Measurements from ENCODE around the gene SERPINE2.

Gene SERPINE2

GRCh38 chr2:224034017-224034416 lies 5.1 kb downstream of the SERPINE2 start:
- TF ChIP-seq CTCF (IDR thresholded peaks at IDR 0.05; ENCODE audit: extremely low read depth, missing control alignments): no peak

GRCh38 chr2:224033601-224034000 lies 5.5 kb downstream of the SERPINE2 start:
- DNase-seq (ENCODE audit: low spot score): no peak
- no peak for TF ChIP-seq CTCF (IDR thresholded peaks at IDR 0.05; ENCODE audit: extremely low read depth, missing control alignments)

More at GRCh38 chr2:224034017-224034416, 5.1 kb downstream of the SERPINE2 start:
- no peak for DNase-seq (ENCODE audit: low spot score)

GRCh38 chr2:224032283-224032682 lies 6.8 kb downstream of the SERPINE2 start:
- no peak for TF ChIP-seq CTCF (IDR thresholded peaks at IDR 0.05; ENCODE audit: extremely low read depth, missing control alignments)
- DNase-seq (ENCODE audit: low spot score): no peak

- no peak for TF ChIP-seq CTCF (IDR thresholded peaks at IDR 0.05; ENCODE audit: extremely low read depth, missing control alignments)
- no peak for DNase-seq (ENCODE audit: low spot score)
Observed at GRCh38 chr2:224031358-224031970, 7.6 kb downstream of the SERPINE2 start.

GRCh38 chr2:224030786-224031185 lies 8.3 kb downstream of the SERPINE2 start:
- TF ChIP-seq CTCF (IDR thresholded peaks at IDR 0.05; ENCODE audit: extremely low read depth, missing control alignments): no peak
- DNase-seq (ENCODE audit: low spot score): no peak

- no peak for DNase-seq (ENCODE audit: low spot score)
- TF ChIP-seq CTCF (IDR thresholded peaks at IDR 0.05; ENCODE audit: extremely low read depth, missing control alignments): no peak
Observed at GRCh38 chr2:224029876-224030275, 9.2 kb downstream of the SERPINE2 start.

GRCh38 chr2:224027931-224028330 lies 11.2 kb downstream of the SERPINE2 start:
- no peak for DNase-seq (ENCODE audit: low spot score)
- TF ChIP-seq CTCF (IDR thresholded peaks at IDR 0.05; ENCODE audit: extremely low read depth, missing control alignments): no peak

Data from GM20000 (cell line).